ENCODE results near the gene SMG5. TPM values are rescaled to one million over a fixed set of nuclear protein-coding genes. Genes with fewer than 3 reads are reported as not detected.

The SMG5 gene
- total RNA-seq, 1 experiment from 2014 or later: 216 TPM

- H3K27me3 ChIP-seq (ENCODE audit: control insufficient read depth, insufficient read depth, low read length): no peaks in the 10 kb centered on the region
- no peak for DNase-seq
- no peak overlapping the region for H3K4me3 ChIP-seq (ENCODE audit: insufficient read depth, low read depth, low read length)
- peaks cover 70% of the 10 kb centered on the region for H3K36me3 ChIP-seq (replicated peaks; ENCODE audit: control insufficient read depth, insufficient read depth, low read length)
Observed at GRCh38 chr1:156262461-156263287, 20.0 kb downstream of the SMG5 start.

DNA sequence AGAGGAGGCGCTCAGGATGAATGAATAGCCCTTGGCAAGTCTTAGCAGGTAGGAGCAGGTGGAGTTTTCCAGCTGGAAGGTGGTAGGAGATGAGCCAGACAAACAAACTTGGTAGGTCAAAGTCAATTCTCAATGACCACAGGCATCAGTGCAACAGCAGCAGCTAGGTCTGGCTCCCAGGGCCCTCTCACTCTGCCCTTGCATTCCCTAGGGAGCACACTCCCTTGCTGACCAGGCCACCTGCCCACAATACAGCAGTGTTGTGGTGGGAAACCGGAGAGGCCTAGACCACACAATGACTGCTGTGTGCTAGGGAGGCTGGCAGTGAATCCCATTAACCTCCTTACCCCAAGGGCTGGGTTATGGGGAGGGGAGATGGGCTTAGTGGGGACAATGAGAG, 21.7 kb downstream of the SMG5 start:
- Histone ChIP-seq H3K36me3 (replicated peaks; ENCODE audit: control insufficient read depth, insufficient read depth, low read length) (peaks cover 60% of the 10 kb centered on the region), H3K4me3 (ENCODE audit: insufficient read depth, low read depth, low read length) (no peak overlapping the region), H3K27me3 (ENCODE audit: control insufficient read depth, insufficient read depth, low read length) (no peaks in the 10 kb centered on the region)
- DNase-seq: no peak

DNA sequence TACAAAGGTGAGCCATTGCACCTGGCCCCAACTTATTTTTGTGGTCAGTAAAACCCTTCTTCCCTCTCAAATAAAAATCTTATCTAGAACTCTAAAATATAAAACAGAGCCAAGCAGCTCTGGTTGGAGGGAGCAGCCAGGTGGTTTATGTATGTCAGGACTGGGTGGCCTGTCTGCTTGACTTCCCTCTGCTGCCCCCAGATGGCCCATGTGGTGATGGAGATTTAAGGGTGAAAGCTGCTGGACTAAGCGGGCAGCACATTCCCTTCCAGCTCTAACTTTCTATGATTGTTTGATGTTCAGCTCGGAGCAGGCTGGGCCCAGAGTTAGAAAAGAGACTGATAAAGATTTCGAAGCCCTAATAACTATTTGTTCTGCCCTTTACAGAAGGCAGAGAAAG, 22.8 kb downstream of the SMG5 start:
- no peak overlapping the region for H3K4me3 ChIP-seq (ENCODE audit: insufficient read depth, low read depth, low read length)
- H3K27me3 ChIP-seq (ENCODE audit: control insufficient read depth, insufficient read depth, low read length): no peaks in the 10 kb centered on the region
- peaks cover 53% of the 10 kb centered on the region for H3K36me3 ChIP-seq (replicated peaks; ENCODE audit: control insufficient read depth, insufficient read depth, low read length)
- DNase-seq: no peak

- H3K4me3 ChIP-seq (ENCODE audit: insufficient read depth, low read depth, low read length): no peak overlapping the region
- peaks cover 53% of the 10 kb centered on the region for H3K36me3 ChIP-seq (replicated peaks; ENCODE audit: control insufficient read depth, insufficient read depth, low read length)
- DNase-seq: no peak
- no peaks in the 10 kb centered on the region for H3K27me3 ChIP-seq (ENCODE audit: control insufficient read depth, insufficient read depth, low read length)
Observed at GRCh38 chr1:156258859-156259258, 23.8 kb downstream of the SMG5 start.

DNA sequence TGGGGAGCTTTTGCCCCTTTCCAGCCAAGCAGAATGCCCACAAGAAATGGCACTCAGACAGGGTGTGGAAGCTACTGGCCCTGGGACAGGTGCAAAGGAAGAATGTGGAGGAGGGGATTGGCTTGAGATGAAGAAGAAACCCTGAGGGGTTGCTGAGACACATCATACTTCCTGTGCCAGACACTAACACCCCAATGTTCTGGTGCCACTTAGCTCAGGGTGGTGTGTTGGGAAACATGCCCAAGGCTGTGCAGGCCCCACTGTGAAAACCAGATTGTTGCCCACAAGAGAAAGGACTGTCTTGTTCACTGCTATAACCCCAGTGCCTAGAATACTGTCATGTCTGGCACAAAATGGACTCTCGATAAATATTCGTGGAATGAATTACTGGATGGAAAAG, 24.9 kb downstream of the SMG5 start:
- Histone ChIP-seq H3K27me3 (ENCODE audit: control insufficient read depth, insufficient read depth, low read length) (no peaks in the 10 kb centered on the region), H3K36me3 (replicated peaks; ENCODE audit: control insufficient read depth, insufficient read depth, low read length) (peaks cover 55% of the 10 kb centered on the region), H3K4me3 (ENCODE audit: insufficient read depth, low read depth, low read length) (no peak overlapping the region)
- DNase-seq: no peak

- H3K27me3 ChIP-seq (ENCODE audit: control insufficient read depth, insufficient read depth, low read length): no peaks in the 10 kb centered on the region
- H3K36me3 ChIP-seq (replicated peaks; ENCODE audit: control insufficient read depth, insufficient read depth, low read length): peaks cover 47% of the 10 kb centered on the region
- no peak for DNase-seq
- no peak overlapping the region for H3K4me3 ChIP-seq (ENCODE audit: insufficient read depth, low read depth, low read length)
Observed at GRCh38 chr1:156253634-156254033, 29.0 kb downstream of the SMG5 start.

DNA sequence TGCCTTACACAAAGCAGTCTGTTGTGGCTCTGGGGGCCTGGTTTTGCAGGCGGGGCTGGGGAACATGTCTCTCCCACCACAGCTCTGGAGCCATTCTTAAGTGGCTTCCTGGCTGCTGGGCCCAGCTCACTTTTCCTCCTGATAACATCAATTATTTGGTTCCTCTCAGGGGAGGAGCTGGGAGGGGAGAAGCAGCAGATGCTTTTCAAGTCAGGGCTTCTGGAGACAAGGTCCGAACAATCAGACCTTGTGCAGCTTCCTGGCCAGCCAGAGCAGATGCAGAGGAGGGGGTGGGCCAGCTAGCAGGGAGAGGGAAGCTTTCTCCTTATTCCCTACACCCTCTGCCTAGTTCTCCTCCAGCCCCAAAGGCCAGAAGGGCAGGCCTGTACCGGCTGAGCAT, 31.1 kb downstream of the SMG5 start:
- H3K4me3 ChIP-seq (ENCODE audit: insufficient read depth, low read depth, low read length): no peak overlapping the region
- no peak for DNase-seq
- H3K27me3 ChIP-seq (ENCODE audit: control insufficient read depth, insufficient read depth, low read length): no peaks in the 10 kb centered on the region
- H3K36me3 ChIP-seq (replicated peaks; ENCODE audit: control insufficient read depth, insufficient read depth, low read length): peaks cover 36% of the 10 kb centered on the region

- Histone ChIP-seq H3K4me3 (ENCODE audit: insufficient read depth, low read depth, low read length) (no peak overlapping the region), H3K36me3 (replicated peaks; ENCODE audit: control insufficient read depth, insufficient read depth, low read length) (peaks cover 35% of the 10 kb centered on the region), H3K27me3 (ENCODE audit: control insufficient read depth, insufficient read depth, low read length) (no peaks in the 10 kb centered on the region)
- no peak for DNase-seq
Observed at GRCh38 chr1:156249593-156249992, 33.0 kb downstream of the SMG5 start.

DNA sequence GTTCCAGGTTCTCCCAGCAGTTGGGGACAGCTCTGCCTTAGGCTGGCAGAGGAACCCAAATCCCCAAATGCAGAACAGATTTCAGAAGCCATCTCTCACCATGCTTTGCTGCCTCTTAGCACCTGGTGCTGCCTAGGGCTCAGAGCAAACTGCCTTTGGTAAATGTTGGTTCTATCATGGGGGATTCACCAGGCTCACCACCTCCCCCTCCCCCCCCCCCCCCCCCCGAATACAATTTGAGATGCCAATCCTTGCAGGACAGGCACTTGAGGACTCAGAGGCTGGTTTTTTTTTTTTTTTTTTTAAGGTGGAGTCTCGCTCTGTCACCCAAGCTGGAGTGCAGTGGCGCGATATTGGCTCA, 34.3 kb downstream of the SMG5 start:
- peak; percentile 65 for DNase-seq
- no peak overlapping the region for H3K4me3 ChIP-seq (ENCODE audit: insufficient read depth, low read depth, low read length)
- peaks cover 29% of the 10 kb centered on the region for H3K36me3 ChIP-seq (replicated peaks; ENCODE audit: control insufficient read depth, insufficient read depth, low read length)
- H3K27me3 ChIP-seq (ENCODE audit: control insufficient read depth, insufficient read depth, low read length): no peaks in the 10 kb centered on the region

- Histone ChIP-seq H3K36me3 (replicated peaks; ENCODE audit: control insufficient read depth, insufficient read depth, low read length) (peaks cover 23% of the 10 kb centered on the region), H3K4me3 (ENCODE audit: insufficient read depth, low read depth, low read length) (no peak within 1 kb of the TSS), H3K27me3 (ENCODE audit: control insufficient read depth, insufficient read depth, low read length) (no peaks in the 10 kb centered on the region)
- DNase-seq: peak; percentile 82
Observed at GRCh38 chr1:156247460-156248322, 34.9 kb downstream of the SMG5 start, which contains the start of gene PAQR6. PAQR6 (minus strand) TSS chr1:156248056; CDS start chr1:156246731, 1,325 bp downstream.

DNA sequence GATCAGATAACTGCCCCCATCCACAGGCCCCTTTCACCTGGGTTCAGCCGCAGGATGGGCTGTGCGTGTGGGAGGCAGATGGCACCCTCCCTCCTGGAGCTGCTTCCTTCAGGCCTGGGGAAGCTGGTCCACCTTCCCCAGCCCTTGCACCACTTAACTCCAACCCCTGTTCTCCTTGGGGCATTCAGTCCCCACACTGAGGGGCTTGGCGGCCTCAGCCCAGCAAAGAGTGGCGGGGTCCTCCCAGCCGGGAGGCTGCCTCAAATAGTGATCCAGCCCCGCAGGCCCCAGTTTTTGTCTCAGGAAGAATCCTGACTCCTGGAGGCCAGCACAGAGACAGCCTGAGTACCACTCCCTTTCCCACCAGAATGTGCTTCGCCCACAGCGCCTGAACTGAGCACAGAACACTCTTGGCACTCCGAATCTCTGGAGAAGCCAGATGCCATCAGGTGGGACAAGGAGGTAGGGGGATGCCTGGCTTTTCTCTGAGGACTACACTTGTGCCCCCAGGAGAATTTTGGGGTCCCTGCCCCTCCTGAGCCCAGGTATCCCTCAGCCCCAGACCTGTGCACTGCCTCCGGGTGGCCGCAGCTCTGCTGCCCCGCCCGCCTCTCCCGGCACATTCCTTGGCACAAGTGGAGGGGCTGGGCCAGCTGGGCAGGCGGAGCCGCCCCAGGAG, 35.7 kb downstream of the SMG5 start:
- Histone ChIP-seq H3K36me3 (replicated peaks; ENCODE audit: control insufficient read depth, insufficient read depth, low read length) (peaks cover 16% of the 10 kb centered on the region), H3K27me3 (ENCODE audit: control insufficient read depth, insufficient read depth, low read length) (no peaks in the 10 kb centered on the region), H3K4me3 (ENCODE audit: insufficient read depth, low read depth, low read length) (no peak overlapping the region)
- DNase-seq: peak; percentile 73

- Histone ChIP-seq H3K27me3 (ENCODE audit: control insufficient read depth, insufficient read depth, low read length) (no peaks in the 10 kb centered on the region), H3K4me3 (ENCODE audit: insufficient read depth, low read depth, low read length) (no peak overlapping the region), H3K36me3 (replicated peaks; ENCODE audit: control insufficient read depth, insufficient read depth, low read length) (peaks cover 10% of the 10 kb centered on the region)
- DNase-seq: peak; percentile 72
Observed at GRCh38 chr1:156246241-156246780, 36.3 kb downstream of the SMG5 start.

DNA sequence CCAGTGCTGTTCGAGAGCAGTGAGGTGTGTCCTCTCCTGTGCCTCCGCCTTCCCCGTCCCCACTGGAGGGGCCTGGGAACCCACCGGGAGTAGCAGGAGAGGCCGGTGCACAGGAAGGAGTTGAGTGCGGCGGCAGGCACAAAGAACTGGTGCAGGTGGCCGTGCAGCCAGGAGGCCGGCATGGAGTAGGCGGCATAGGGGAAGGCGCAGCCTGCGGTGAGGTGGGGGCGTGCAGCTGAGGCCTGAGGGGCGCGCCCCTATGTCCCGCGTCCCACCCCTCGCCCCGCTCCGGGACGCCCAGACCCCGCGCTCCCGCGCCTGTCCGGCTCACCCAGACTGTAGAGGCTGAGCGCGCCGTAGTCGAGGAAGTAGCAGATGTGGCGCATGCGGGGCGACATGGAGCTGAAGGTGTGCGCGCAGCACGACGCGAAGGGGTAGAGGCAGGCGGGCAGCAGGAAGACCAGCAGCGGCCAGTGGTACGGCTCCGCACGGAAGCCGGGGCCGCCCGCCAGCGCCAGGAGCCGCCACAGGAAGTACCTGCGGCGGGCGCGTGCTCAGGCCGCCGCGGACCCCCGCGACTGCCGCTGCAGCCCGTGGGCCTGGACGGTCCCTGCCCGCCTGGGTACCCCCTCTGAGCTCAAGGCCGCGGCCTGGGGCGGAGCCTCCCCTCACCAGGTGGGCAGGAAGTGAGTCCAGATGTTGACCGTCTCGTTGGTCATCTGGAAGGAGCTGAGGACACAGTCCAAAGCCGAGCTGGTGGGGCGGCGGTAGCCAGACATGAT, 37.0 kb downstream of the SMG5 start:
- no peaks in the 10 kb centered on the region for H3K27me3 ChIP-seq (ENCODE audit: control insufficient read depth, insufficient read depth, low read length)
- H3K36me3 ChIP-seq (replicated peaks; ENCODE audit: control insufficient read depth, insufficient read depth, low read length): peaks cover 3% of the 10 kb centered on the region
- peak; percentile 74 for DNase-seq
- peak overlapping the region; percentile 1; the same call in 1 of the 2 replicates for H3K4me3 ChIP-seq (ENCODE audit: insufficient read depth, low read depth, low read length)

DNA sequence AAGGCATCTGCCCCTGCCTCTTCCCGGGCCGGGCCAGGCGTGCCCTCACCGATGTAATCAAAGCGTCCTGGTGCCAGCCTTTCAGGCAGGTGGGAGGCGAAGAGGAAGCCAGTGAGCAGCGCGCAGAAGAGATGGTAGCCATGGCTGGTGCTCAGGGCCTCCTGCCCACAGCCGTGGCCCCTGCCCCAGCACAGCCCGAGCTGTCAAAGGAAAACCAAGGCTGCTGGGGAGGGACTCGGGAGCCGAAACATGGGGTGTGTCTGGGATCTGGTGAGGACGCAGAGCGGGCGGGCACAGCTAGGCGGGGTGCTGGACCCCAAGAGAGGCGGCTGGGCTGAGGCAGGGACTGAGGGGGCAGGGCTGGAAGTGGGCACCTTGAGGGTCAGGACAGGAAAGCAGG, 37.9 kb downstream of the SMG5 start:
- peak; percentile 59 for DNase-seq
- Histone ChIP-seq H3K36me3 (replicated peaks; ENCODE audit: control insufficient read depth, insufficient read depth, low read length) (no peaks in the 10 kb centered on the region; the same call in 1 of the 2 replicates), H3K4me3 (ENCODE audit: insufficient read depth, low read depth, low read length) (no peak overlapping the region), H3K27me3 (ENCODE audit: control insufficient read depth, insufficient read depth, low read length) (no peaks in the 10 kb centered on the region)
